ENCODE measurements around the gene NECTIN1. TPM values are rescaled to one million over a fixed set of nuclear protein-coding genes. Genes with fewer than 3 reads are reported as not detected.

The NECTIN1 gene
- total and polyA plus RNA-seq, 2 of the 13 experiments (the other 11 are each of a cell fraction or from before 2014, with no cell fraction given): 3.9 to 7.3 TPM

- peaks cover 4 to 50% of the 10 kb centered on the region in 2 experiments; a peak in 3 of 5 replicates for H3K27me3 ChIP-seq (ENCODE audit: control insufficient read depth in 1 of 2, insufficient read depth in 2 of 2, low read length in 2 of 2)
Observed at GRCh38 chr11:119754656-119755355, 25.8 kb upstream of the NECTIN1 start.

More at GRCh38 chr11:119754656-119755355, 25.8 kb upstream of the NECTIN1 start:
- no TSS peak for BruUV-seq (replicated peaks)
- H3K4me3 ChIP-seq (replicated peaks in 1 of 3; ENCODE audit: insufficient read depth in 1 of 3, low read depth in 2 of 3, low read length in 3 of 3): no peak overlapping the region
- H3K27ac ChIP-seq (ENCODE audit: extremely low read length, insufficient read depth, low read length): no peak overlapping the region
- ATAC-seq (no peak), DNase-seq (ENCODE audit: low spot score) (no peak), FAIRE-seq (no peak)
- H3K4me1 ChIP-seq (ENCODE audit: insufficient read depth, low read length): no peaks in the 10 kb centered on the region
- ChIA-PET CTCF (ENCODE audit: low intra/inter-chr PET ratio, low total read pairs) (no interaction called here), POLR2A (no interaction called here)
- WGBS (ENCODE audit: low lambda C conversion rate): 4% methylated on average over 14 of the region's 18 CpGs
- intact Hi-C loops (cut with micrococcal nuclease; ENCODE audit: unreplicated experiment) (no loop called here), in situ Hi-C loops (cut with HindIII; ENCODE audit: extremely low pct_ligation_motif_present, low pct_unique_long_range_greater_than_20kb) (no loop called here)
- no peaks in the 10 kb centered on the region for H3K36me3 ChIP-seq (replicated peaks in 1 of 2; ENCODE audit: control insufficient read depth in 1 of 2, insufficient read depth in 2 of 2, low read length in 2 of 2)
- TF ChIP-seq ZNF430 (CRISPR knock-in tag; IDR thresholded peaks at IDR 0.05) (no peak), DDIT3 (CRISPR knock-in tag; IDR thresholded peaks at IDR 0.05) (no peak), ZNF253 (CRISPR knock-in tag; IDR thresholded peaks at IDR 0.05; ENCODE audit: borderline replicate concordance) (no peak), GLMP (CRISPR knock-in tag; IDR thresholded peaks at IDR 0.05; ENCODE audit: borderline replicate concordance) (no peak), ZNF383 (CRISPR knock-in tag; IDR thresholded peaks at IDR 0.05; ENCODE audit: borderline replicate concordance) (no peak)
- TF ChIP-seq, protein P1, sequence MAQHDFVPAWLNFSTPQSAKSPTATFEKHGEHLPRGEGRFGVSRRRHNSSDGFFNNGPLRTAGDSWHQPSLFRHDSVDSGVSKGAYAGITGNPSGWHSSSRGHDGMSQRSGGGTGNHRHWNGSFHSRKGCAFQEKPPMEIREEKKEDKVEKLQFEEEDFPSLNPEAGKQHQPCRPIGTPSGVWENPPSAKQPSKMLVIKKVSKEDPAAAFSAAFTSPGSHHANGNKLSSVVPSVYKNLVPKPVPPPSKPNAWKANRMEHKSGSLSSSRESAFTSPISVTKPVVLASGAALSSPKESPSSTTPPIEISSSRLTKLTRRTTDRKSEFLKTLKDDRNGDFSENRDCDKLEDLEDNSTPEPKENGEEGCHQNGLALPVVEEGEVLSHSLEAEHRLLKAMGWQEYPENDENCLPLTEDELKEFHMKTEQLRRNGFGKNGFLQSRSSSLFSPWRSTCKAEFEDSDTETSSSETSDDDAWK (CRISPR knock-in tag; IDR thresholded peaks at IDR 0.05): no peak
- H2AFZ ChIP-seq (ENCODE audit: low read length): no peak overlapping the region
- H3K79me2 ChIP-seq (ENCODE audit: insufficient read depth, low read length): no peaks in the 10 kb centered on the region
- no peaks in the 10 kb centered on the region; the same call in 1 of the 2 replicates for H4K20me1 ChIP-seq (ENCODE audit: insufficient read depth, low read length)
- H3K9ac ChIP-seq (ENCODE audit: insufficient read depth, low read depth, low read length): no peak overlapping the region
- H3K4me2 ChIP-seq (ENCODE audit: low read depth, low read length): no peak overlapping the region
- H3K9me3 ChIP-seq (ENCODE audit: low read length): no peaks in the 10 kb centered on the region

Data from HepG2 (cell line).